Measurements from ENCODE around the gene ETS1.

DNA sequence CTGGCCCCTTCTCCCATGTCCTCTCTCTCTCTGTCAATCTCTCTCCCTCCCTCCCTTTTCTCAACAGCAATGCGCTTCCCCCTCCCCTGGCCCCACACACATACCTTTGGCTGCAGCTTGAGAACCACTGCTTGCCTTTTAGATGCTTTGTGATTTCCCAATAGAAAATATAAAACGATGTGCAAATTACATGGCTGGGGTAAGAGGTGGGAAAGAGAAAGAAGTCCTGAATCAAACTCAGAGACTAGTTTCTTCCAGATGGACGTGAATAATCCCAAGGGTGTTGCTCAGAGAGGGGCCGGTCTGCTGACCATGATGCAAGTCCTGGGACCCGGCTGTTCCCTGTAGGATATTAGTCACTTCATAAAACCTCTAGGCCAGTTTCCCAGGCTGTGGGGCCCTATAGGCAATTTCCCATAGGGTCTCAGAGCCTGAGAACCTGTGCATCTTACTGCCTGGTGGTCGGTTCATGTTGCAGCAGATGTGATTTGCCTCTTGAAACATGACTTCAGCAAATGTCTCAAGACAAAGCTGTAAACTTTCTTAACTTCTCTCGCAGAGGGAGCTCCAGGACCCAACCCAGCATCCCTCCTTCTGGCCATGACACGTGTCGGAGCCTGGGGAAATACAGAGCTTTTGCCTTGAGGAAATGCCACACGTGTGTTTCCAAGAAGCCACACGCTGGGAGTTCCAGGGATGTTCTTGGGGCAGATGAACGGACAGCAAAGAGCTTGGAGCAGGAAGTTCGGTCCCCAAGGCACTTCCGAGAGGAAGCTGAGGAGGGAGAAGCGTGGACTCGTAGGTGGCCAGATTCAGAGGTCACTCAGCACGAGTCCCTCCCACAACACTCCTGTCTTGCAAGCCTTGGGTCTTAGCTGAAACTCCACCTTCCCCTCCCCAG, 34.5 kb upstream of the ETS1 start:
- TF ChIP-seq, protein P1, sequence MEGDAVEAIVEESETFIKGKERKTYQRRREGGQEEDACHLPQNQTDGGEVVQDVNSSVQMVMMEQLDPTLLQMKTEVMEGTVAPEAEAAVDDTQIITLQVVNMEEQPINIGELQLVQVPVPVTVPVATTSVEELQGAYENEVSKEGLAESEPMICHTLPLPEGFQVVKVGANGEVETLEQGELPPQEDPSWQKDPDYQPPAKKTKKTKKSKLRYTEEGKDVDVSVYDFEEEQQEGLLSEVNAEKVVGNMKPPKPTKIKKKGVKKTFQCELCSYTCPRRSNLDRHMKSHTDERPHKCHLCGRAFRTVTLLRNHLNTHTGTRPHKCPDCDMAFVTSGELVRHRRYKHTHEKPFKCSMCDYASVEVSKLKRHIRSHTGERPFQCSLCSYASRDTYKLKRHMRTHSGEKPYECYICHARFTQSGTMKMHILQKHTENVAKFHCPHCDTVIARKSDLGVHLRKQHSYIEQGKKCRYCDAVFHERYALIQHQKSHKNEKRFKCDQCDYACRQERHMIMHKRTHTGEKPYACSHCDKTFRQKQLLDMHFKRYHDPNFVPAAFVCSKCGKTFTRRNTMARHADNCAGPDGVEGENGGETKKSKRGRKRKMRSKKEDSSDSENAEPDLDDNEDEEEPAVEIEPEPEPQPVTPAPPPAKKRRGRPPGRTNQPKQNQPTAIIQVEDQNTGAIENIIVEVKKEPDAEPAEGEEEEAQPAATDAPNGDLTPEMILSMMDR (IDR thresholded peaks at IDR 0.05; ENCODE audit: insufficient read depth, low read length) = no peak
- TF ChIP-seq POLR2AphosphoS5 (IDR thresholded peaks at IDR 0.05; ENCODE audit: low read depth) (no peak), GABPA (IDR thresholded peaks at IDR 0.05; ENCODE audit: low read depth) (no peak)

Measured in HL-60 (cell line).